IPS-11a (cell line): ENCODE measurements around the gene RGCC.

Experiments
- H3K4me3 ChIP-seq: one replicate; pipeline ENCODE4 v1.5.1; 2013; ENCODE audit warnings: low read depth, low read length, control low read depth

The RGCC gene

DNA sequence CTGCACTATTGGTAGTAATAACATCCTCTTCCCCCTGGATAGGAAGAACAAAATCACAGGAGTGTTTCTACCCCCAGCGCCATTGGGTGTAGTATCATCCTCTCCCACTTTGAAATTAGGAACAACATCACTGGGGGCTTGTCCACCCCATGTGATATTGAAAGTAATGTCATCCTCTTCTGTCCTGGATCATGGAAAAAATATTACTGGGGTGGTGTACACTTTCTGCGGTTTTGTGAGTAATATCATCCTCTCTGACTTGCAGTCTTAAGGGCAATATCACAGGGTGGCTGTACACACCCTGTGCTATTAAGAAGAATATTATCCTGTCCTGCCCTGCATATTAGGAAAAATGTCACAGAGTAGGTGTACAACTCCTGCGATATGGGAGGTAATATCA lies 4.9 kb upstream of the RGCC start:
- H3K4me3 ChIP-seq = no peak overlapping the region

DNA sequence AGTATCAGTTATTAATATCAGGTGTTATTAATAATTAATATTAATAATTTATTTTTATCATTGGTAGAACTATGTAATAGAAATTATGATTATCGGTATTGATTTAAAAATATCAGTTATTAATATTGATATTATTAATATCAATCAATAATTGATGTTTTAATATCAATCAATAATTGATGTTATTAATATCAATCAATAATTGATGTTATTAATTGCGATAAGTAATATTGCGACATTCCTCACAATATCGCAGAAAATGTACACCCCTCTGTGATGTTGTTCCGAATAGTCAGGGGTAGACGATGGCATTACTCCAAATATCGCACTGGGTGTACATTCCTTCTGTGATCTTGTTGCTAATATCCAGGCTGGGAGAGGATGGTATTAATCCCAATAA lies 3.7 kb upstream of the RGCC start:
- no peak overlapping the region for H3K4me3 ChIP-seq

- H3K4me3 ChIP-seq = no peak overlapping the region
Observed at GRCh38 chr13:41454170-41454569, 3.2 kb upstream of the RGCC start.

DNA sequence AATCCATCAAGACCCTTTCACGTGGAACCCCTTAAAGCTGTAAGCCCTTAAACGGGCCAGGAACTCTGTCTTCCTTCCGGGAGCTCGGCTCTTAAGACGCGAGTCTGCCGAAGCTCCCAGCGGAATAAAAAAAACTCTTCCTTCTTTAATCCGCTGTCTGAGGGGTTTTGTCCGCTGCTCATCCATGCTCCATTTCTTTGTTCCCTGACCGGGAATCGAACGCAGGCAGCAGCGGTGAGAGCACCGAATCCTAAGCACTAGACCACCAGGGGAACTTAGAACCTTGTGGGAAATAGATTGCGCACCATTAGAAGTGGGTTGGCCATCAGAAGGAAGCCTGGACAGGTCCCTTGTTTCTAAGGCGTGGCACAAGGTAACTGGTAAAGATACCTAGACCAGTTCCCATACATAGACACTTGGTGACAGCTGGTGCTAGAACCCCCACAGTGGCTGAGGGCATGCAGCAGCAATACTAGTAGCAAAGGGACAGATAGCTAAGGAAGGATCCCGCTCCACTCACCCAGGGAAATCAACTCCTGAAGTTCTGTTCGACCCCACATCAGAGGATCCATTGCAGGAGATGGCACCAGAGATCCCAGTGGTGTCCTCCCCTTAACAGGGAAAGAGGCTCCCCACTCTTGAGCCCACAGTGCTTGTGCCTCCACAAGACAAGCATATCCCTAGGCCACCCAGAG lies 1.5 kb upstream of the RGCC start:
- no peak overlapping the region for H3K4me3 ChIP-seq

- H3K4me3 ChIP-seq = peak overlapping the region; percentile 44
Observed at GRCh38 chr13:41457589-41458186, 338 bp downstream of the RGCC start.

DNA sequence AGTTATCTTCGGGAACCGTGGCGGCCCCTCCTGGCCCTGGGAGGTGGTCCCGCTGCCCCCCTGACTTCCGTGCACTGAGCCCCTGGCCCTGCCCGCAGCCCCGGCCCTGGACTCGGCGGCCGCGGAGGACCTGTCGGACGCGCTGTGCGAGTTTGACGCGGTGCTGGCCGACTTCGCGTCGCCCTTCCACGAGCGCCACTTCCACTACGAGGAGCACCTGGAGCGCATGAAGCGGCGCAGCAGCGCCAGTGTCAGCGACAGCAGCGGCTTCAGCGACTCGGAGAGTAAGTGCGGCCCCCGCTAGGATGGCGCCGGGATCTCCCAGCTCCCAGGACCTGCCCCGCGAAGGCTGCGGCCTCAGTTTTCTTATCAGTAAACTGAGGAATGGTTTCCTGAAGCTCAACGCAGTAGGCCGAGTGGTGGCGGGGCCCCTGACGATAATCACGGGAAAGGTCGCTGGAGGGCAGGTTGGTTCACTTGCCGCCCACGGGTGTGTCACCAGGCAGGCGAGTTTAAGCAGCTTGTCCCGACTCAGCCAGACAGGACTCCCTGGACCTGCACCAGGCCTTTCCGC lies 924 bp downstream of the RGCC start:
- peak overlapping the region; percentile 44 for H3K4me3 ChIP-seq

DNA sequence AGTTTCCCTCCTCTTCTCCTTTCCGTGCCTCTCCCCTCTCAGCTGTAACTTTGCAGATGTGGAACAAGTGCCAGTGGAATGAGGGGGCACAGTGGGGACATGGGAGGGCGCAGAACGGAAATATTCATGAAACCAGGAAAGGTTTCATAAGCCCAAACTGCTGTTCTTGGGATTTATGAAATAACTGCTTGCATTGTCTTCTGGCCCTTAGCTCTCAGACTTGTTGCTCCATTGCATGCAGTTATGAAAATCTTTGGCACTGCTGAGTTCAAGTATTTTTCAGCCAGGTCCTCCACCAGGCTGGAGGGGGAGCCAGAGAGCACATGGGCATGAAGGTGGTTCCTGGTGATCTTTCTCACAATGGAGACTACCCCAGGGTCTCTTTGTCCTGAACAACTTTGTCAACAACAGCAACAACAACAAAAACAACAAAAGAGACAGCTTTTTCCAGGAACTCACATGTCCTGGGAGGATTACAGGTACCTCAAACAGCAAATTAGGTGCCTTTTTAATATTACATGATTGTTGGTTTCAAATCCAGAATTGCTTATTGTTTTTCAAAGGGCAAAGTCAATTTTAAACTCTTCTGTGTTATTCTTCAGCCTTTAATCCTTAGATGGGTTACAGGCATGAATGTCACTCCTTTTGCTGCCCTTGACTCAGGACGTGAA lies 1.5 kb downstream of the RGCC start:
- H3K4me3 ChIP-seq = no peak overlapping the region

GRCh38 chr13:41459432-41460073 lies 2.2 kb downstream of the RGCC start:
- H3K4me3 ChIP-seq = no peak overlapping the region

DNA sequence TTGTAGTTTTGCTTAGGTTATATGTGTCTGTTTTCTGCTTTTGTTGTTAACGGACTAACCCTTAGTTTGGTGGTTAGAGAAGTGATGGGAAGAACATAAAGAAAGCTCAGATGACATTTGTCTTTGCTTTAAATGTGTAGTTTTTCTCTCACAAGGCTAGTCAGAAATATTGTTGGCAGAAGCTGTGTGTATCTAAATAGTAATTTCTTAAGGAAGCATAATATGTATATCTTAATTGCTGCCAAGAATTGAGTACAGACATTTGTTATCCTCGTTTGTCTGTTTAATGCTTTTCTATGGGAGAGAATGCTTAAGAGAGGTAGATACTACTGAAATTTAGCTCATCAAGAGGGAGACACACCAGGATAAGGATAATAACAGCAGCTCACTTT lies 2.7 kb downstream of the RGCC start:
- no peak overlapping the region for H3K4me3 ChIP-seq

DNA sequence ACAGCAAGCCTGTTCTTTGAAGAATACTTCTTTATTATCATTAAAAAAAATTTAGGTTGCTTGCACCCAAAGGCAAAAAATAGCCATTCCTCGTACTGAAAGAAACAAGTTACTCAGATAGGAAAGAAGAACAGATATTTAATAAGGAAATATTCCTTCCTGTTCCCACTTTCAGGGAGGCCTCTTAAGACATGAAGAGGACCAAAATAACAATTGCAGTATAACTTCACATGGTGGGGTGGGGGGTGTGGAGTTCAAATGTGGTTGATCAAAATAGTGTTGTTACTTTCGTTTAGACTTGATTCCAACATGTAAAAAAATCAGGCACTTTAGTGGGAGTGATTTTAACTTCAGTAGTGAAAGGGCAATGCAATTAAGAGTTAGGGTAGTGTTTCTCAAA lies 3.6 kb downstream of the RGCC start:
- no peak overlapping the region for H3K4me3 ChIP-seq

DNA sequence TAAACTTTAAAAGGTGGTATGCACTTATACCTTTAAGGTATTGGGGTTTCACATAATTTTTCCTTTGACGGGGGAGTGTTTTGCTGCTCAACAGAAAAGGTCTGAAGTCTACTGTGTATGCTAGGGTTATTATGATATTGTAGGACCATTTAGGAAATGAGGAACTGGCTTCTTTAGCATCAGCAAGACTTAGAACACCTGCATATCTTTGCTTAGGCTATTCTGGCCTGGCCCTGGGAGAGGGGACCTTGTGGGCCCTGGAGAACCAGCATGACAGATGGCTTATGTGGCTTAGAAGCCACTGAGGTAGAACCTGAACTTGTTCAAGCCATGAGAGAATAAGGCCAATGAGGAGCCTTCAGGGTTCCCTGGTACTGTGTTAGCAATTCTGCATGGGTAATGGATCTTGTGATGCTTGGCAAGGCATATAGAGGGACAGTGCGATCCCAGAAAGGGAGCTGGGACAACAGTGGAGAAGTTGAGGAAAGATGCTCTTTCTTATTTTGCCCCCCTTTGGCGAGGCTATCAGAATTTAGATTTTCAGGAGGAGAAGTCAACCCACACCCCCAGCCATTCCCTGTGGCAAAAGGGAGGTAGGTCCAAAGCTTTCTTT lies 4.3 kb downstream of the RGCC start:
- no peak overlapping the region for H3K4me3 ChIP-seq

DNA sequence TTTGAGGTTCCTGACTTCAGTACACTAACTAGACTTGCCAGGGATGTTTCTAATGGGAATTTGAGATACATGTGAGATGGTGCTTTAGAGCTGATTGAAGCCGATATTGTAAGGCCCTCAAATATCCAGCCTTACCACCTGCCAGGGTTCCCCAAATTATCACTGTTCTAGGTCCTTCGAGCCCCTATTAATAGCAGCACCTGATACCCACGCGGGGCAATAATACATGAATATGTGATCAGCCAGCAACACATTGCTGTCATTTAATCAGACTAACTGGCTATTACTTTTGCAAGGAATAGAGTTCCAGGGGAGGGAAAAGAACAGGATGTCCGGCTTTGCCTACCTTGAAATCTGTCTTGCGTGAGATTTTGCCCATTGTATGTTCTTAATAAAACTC lies 5.1 kb downstream of the RGCC start:
- H3K4me3 ChIP-seq = no peak overlapping the region

DNA sequence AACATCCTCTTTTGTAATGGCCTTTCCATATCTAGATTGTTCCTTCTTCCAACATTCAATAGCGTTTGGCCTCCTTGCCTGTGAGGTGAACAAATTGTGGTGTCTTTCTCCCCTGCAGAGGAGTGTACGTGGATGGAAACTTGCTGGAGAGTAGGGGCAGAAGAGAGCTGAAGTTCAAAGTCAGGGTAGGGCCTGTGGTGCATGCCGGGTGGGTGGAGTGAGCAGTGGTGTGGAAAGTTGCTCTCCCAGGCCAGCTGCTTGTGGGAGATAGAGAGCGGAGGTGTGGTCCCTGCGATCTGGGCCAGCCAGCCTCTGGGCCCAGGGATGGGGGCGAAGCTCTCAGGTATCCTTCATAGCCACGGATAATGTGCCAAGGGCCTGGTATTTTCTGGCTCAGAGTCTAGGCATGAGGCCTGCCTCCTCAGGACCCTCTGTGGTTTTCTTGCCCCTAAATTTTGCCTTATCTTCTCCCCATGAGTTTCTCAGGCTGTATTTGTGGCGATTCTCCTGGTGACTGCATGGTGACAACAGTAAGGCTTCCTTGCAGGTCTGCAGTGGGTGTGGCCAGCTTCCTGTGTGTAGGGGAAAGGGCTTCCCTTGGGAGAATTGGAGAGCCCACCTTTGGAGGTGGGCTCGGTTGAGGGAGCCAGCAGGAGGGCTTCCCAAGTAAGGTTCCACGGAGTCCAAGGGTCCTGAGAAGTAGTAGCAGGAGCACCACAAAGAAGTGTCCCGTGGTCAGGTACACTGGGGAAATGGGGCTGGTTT lies 6.7 kb downstream of the RGCC start:
- H3K4me3 ChIP-seq = no peak overlapping the region

DNA sequence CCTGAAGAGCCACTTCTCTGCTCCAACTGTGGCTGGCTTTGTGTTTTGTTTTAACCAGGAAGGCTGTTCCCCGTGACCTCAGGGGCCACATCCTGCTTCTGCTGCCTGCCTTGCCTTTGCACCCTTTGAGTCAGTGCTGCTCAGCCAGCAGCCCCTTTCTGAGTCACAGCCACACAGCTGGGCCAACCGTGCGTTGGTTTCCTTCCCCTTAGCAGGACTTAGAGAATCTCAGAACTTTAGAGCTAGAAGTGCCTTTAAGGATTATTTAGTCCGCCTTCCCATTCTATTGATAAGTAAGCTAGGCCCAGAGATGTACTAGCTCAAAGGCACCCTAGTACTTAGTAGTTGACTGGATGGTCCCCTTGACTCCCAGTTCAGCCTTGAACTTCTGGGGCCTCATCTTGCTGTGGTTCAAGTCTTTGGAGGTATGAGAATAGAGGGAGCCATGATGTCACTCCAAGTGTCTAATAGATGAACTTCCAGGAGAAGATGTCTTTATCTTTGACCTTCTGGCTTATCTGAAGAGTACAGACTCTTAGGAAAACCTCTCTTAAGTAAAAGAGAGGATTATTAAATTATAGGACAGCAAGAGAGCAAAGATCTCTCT lies 8.0 kb downstream of the RGCC start:
- H3K4me3 ChIP-seq = no peak overlapping the region

DNA sequence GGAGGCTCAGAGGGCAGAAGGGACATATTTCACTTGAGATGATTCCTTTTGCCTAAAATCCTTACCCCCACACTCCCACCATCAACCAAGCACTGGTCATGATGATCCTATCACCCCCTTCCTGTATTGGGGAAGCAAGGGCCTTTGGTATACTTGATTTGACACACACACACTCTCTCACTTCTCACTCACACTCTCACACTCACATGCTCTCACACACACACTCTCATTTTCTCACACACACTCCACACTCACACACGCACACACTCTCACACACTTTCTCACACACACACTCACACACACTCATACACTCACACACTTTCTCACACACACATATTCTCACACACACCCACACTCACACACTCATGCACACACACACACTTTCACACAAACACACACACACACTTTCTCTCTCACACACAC lies 8.6 kb downstream of the RGCC start:
- no peak overlapping the region for H3K4me3 ChIP-seq

DNA sequence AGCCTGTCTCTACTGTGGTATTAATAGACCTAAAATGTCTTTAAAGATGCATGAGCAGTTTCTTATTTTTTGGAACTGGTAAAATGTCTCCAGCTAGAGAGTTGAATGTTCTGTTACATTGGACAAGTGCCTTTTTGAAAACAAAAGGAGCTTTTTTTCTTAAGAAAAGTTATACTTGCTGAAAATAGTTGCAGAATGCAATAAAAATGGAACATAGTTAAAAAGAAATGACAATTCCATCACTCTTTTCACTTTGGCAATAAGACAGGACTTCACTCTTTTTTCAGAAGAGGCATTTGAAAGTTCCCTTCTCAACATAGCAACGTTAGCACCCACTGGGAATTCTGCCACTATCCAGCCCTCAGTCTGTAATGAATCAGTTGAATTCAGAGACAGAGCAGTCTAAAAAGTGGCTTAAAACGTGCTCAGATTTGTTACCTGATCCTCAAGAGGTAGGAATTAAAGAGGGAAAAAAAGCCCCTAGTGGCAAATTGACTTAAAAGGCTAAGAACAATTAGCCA lies 10.1 kb downstream of the RGCC start:
- no peak overlapping the region for H3K4me3 ChIP-seq

DNA sequence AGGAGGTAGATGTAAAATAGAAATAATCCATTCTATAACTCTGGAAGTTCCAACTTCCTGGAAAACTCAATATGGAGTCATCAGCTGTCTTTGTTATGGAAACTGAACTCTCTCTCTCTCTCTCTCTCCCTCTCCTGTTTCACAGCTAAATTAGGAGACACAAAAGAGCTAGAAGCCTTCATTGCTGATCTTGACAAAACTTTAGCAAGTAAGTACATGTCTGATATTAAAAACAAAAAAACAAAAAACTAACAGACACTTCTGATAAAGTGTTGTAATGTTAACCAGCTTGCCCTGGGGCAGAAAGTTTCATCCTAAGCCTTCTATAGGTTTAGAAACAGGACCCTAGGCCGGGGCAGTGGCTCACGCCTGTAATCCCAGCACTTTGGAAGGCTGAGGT lies 11.3 kb downstream of the RGCC start:
- H3K4me3 ChIP-seq = no peak overlapping the region

DNA sequence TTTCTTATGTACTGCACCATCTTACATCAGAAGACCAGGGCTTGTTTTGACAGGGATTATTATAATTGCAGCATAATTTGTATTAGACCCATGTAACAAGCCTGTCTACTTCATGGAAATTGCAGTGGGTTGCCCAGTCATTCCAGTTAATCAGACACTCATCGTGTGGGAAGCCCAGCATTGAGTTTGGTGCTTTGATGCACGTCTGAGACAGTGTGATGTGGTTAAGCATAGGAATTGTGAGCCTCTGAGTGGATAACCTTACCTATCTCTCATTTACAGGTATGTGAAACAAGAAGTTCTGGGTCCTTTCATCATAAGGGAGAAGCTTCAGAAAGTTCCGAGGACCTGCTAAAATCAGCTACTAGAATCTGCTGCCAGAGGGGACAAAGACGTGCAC lies 12.8 kb downstream of the RGCC start:
- no peak overlapping the region for H3K4me3 ChIP-seq

DNA sequence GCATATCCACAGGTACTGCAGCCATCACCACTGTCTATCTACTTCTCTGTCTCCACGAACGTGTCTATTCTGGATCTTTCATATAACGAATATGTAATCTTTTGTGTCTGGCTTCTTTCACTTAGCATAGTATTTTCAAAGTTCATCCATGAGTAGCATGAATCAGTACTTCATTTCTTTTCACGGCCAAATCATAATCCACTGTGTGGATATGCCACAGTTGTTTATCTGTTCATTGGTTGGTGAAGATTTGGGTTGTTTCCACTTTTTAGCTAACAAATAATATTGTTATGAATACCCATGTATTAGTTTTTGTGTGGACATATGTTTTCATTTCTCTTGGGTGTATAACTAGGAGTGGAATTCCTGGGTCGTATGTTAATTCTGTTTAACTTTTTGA lies 14.4 kb downstream of the RGCC start:
- H3K4me3 ChIP-seq = no peak overlapping the region

GRCh38 chr13:41487222-41487621 lies 29.9 kb downstream of the RGCC start:
- no peak overlapping the region for H3K4me3 ChIP-seq
